ENCODE data around the gene ABCG5. TPM values are rescaled to one million over a fixed set of nuclear protein-coding genes. Genes with fewer than 3 reads are reported as not detected.

The ABCG5 gene
- total RNA-seq, 2 donors from 2014 or later = not detected

DNA sequence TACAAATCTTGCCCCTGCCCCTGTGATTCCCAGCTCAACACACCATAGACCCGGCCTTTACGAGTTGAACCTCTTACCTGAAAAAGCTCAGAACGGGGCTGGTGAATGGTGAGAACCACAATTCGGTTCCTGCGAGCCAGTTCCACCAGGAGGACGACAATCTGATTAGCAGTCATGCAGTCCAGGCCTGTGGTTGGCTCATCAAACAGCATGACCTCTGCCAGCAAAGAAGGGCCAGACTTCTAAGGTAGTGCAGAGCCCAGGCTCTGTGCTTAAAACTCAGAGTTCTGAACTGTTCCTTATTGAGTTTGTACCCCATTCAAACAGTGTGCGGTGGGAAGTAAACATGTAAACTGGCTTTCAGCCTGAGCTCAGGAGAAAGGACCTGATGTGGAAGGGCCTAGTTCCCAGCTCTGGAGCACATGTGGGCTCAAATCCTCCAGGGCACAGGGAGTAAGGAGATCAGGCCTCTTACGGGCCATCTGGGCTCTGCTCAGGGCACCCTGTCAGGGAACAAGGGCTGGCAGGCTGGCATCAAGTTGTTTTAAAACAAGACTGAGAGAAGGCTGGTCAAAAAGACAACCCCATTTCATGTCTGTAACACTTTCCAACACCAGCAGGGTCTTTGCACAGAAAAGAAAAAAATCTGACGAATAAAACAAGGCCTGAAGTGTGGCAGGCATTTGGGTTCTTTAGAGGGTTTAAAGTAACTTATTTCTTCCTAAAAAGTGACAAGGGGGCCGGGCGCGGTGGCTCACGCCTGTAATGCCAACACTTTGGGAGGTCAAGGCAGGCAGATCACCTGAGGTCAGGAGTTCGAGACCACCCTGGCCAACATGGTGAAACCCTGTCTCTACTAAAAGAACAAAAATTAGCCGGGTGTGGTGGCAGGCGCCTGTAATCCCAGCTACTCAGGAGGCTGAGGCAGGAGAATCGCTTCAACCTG, 12.1 kb downstream of the ABCG5 start:
- no peak overlapping the region for H3K4me3 Mint-ChIP-seq
- H3K27me3 Mint-ChIP-seq = peaks cover 45% of the 10 kb centered on the region
- no peaks in the 10 kb centered on the region for H3K36me3 Mint-ChIP-seq (ENCODE audit: low read depth)
- no peak for ATAC-seq (replicated peaks)
- no peak overlapping the region for H3K27ac Mint-ChIP-seq
- no peaks in the 10 kb centered on the region for H3K4me1 Mint-ChIP-seq
- H3K9me3 Mint-ChIP-seq = no peaks in the 10 kb centered on the region

DNA sequence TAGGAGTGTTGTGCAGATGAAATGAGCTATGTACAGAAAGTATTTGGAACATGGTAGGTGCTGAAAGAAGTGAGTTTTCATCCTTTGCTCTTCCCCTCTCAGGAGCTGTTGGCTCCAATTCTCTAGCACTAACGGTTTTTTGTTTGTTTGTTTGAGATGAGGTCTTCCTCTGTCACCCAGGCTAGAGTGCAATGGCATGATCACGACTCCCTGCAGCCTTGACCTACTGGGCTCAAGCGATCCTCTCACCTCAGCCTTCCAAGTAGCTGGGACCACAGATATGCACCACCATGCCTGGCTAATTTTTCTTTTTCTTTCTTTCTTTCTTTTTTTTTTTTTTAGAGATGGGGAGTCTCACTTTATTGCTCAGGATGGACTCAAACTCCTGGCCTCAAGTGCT, 12.8 kb downstream of the ABCG5 start:
- H3K4me3 Mint-ChIP-seq = no peak overlapping the region
- H3K36me3 Mint-ChIP-seq (ENCODE audit: low read depth) = no peaks in the 10 kb centered on the region
- no peaks in the 10 kb centered on the region for H3K4me1 Mint-ChIP-seq
- no peak for ATAC-seq (replicated peaks)
- no peak overlapping the region for H3K27ac Mint-ChIP-seq
- peaks cover 45% of the 10 kb centered on the region for H3K27me3 Mint-ChIP-seq
- H3K9me3 Mint-ChIP-seq = no peaks in the 10 kb centered on the region

DNA sequence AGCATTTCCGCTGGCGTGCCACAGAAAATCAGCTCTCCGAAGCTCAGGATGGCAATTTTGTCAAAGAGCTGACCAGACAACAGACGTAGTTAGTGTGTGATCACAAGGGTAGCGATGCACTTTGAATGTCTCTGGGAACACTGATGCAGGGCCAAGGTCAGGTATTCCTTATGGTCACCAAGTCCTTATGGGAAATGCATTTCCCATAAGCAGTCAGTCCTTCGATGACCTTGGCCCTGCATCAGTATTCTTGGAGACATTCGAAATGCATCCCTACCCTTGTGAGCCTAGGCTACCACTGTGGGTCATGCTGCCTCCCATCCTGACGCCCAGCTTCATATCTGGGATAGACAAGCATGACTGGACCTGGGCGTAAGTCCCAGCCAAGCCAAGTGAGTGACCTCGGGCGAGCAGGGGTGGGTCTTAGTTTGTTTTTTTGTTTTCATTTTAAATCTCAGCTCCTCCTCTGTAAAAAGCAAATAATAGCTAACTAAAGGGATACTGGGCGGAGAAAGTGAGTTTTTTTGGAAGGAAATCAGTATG, 13.6 kb downstream of the ABCG5 start:
- H3K36me3 Mint-ChIP-seq (ENCODE audit: low read depth) = no peaks in the 10 kb centered on the region
- peaks cover 44% of the 10 kb centered on the region for H3K27me3 Mint-ChIP-seq
- H3K4me1 Mint-ChIP-seq = no peaks in the 10 kb centered on the region
- H3K9me3 Mint-ChIP-seq = no peaks in the 10 kb centered on the region
- no peak overlapping the region for H3K27ac Mint-ChIP-seq
- ATAC-seq (replicated peaks) = no peak
- H3K4me3 Mint-ChIP-seq = no peak overlapping the region

- Mint-ChIP-seq H3K27me3 (peaks cover 39% of the 10 kb centered on the region), H3K36me3 (ENCODE audit: low read depth) (no peaks in the 10 kb centered on the region), H3K9me3 (no peaks in the 10 kb centered on the region), H3K4me1 (no peaks in the 10 kb centered on the region), H3K27ac (no peak overlapping the region), H3K4me3 (no peak overlapping the region)
- no peak for ATAC-seq (replicated peaks)
Measured at GRCh38 chr2:43824512-43824911, 14.1 kb downstream of the ABCG5 start.

GRCh38 chr2:43823751-43824150, 14.9 kb downstream of the ABCG5 start:
- ATAC-seq (replicated peaks) = no peak
- Mint-ChIP-seq H3K36me3 (ENCODE audit: low read depth) (no peaks in the 10 kb centered on the region), H3K27ac (no peak overlapping the region), H3K4me3 (no peak overlapping the region), H3K27me3 (peaks cover 36% of the 10 kb centered on the region), H3K9me3 (no peaks in the 10 kb centered on the region), H3K4me1 (no peaks in the 10 kb centered on the region)

DNA sequence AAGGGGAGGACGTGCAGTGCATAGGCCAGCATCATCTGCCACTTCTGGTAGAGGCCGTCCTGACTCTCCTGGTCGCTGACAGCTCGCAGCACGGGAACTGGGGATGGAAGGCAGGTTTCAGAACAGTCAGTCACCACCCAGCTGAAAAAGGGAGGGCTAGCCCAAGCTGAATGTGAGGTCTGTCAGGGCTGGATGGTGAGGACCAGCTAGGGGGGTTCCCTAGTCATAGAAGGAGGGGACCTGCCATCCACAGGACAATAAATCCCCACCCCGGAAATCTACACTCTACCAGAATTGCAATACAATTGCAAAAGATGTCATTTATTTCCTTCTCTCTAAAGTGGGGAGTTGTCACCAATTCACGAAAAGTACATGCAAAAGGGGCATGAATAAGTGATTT, 15.8 kb downstream of the ABCG5 start:
- ATAC-seq (replicated peaks) = no peak
- no peak overlapping the region for H3K27ac Mint-ChIP-seq
- H3K9me3 Mint-ChIP-seq = no peaks in the 10 kb centered on the region
- H3K36me3 Mint-ChIP-seq (ENCODE audit: low read depth) = no peaks in the 10 kb centered on the region
- H3K4me3 Mint-ChIP-seq = no peak overlapping the region
- H3K4me1 Mint-ChIP-seq = no peaks in the 10 kb centered on the region
- peaks cover 34% of the 10 kb centered on the region for H3K27me3 Mint-ChIP-seq

GRCh38 chr2:43819491-43820163, 19.0 kb downstream of the ABCG5 start:
- Mint-ChIP-seq H3K27me3 (peaks cover 28% of the 10 kb centered on the region), H3K4me3 (no peak overlapping the region), H3K36me3 (ENCODE audit: low read depth) (no peaks in the 10 kb centered on the region), H3K9me3 (no peaks in the 10 kb centered on the region), H3K4me1 (no peaks in the 10 kb centered on the region), H3K27ac (no peak overlapping the region)
- ATAC-seq (replicated peaks) = no peak

GRCh38 chr2:43818761-43819160, 19.9 kb downstream of the ABCG5 start:
- ATAC-seq (replicated peaks) = peak; percentile 50
- no peak overlapping the region for H3K4me3 Mint-ChIP-seq

DNA sequence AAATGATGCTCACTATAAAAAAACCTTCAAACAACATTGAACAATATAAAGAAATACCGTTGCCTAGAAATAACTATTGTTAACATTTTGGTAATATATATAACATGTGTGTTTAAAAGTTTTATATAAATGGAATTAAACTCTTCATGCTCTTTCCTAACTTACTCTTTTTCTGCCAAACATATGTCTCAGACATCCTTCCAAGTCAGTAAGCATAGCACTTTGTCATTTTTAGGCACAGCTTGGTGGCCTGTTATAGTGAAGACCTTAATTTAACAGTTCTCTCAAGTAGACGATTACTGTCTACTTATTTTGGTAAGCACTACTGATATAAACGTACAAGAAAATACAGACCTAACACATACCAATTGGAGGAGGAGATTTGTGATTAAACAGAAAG, 23.9 kb downstream of the ABCG5 start:
- Mint-ChIP-seq H3K9me3 (no peaks in the 10 kb centered on the region), H3K27ac (no peak overlapping the region), H3K4me3 (no peak overlapping the region), H3K36me3 (ENCODE audit: low read depth) (no peaks in the 10 kb centered on the region), H3K4me1 (no peaks in the 10 kb centered on the region), H3K27me3 (no peaks in the 10 kb centered on the region)
- ATAC-seq (replicated peaks) = no peak

More at GRCh38 chr2:43818761-43819160, 19.9 kb downstream of the ABCG5 start:
- Mint-ChIP-seq H3K27ac (no peak overlapping the region), H3K36me3 (ENCODE audit: low read depth) (no peaks in the 10 kb centered on the region), H3K27me3 (peaks cover 22% of the 10 kb centered on the region), H3K4me1 (no peaks in the 10 kb centered on the region), H3K9me3 (no peaks in the 10 kb centered on the region)

DNA sequence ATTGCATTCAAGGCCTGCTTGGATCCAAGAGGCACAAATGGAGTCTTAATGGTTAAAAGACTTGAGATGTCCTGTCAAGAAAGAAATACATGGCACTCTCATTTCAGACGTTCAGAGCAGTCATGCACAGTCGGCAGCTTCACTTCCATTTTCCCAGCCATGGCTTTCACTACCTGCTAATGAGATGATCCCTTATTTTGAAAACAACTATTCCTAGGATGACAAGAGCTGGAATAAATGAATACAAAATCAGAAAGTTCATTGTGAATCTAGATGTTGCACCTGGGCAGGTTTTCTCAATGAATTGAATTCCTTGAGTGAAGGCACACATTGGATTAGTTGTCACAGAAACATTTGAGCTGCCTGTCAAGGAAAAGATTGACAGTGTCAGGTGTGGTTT, 25.7 kb downstream of the ABCG5 start:
- Mint-ChIP-seq H3K27me3 (no peaks in the 10 kb centered on the region), H3K36me3 (ENCODE audit: low read depth) (no peaks in the 10 kb centered on the region), H3K9me3 (no peaks in the 10 kb centered on the region), H3K27ac (no peak overlapping the region), H3K4me3 (no peak overlapping the region), H3K4me1 (no peaks in the 10 kb centered on the region)
- no peak for ATAC-seq (replicated peaks)

DNA sequence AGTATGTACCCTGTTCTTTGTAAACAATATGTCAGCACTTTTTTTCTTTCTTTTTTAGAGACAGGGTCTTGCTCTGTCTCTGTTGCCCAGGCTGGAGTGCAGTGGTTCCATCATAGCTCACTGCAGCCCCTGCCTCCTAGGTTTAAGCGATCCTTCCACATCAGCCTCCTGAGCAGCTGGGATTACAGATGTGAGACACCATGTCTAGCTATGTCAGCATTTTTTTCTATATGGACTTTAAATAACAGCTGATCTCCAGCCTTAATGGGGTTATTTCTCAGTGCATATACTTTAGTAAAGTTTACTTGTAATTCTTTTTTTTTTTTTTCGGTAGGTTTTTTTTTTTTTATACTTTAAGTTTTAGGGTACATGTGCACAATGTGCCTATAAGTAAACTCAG, 26.6 kb downstream of the ABCG5 start:
- no peaks in the 10 kb centered on the region for H3K36me3 Mint-ChIP-seq (ENCODE audit: low read depth)
- no peak for ATAC-seq (replicated peaks)
- H3K27ac Mint-ChIP-seq = no peak overlapping the region
- no peaks in the 10 kb centered on the region for H3K27me3 Mint-ChIP-seq
- no peaks in the 10 kb centered on the region for H3K9me3 Mint-ChIP-seq
- no peak overlapping the region for H3K4me3 Mint-ChIP-seq
- no peaks in the 10 kb centered on the region for H3K4me1 Mint-ChIP-seq

GRCh38 chr2:43810888-43811287, 27.8 kb downstream of the ABCG5 start:
- Mint-ChIP-seq H3K36me3 (ENCODE audit: low read depth) (no peaks in the 10 kb centered on the region), H3K27ac (no peak overlapping the region), H3K9me3 (no peaks in the 10 kb centered on the region), H3K27me3 (no peaks in the 10 kb centered on the region), H3K4me1 (no peaks in the 10 kb centered on the region), H3K4me3 (no peak overlapping the region)
- ATAC-seq (replicated peaks) = no peak

DNA sequence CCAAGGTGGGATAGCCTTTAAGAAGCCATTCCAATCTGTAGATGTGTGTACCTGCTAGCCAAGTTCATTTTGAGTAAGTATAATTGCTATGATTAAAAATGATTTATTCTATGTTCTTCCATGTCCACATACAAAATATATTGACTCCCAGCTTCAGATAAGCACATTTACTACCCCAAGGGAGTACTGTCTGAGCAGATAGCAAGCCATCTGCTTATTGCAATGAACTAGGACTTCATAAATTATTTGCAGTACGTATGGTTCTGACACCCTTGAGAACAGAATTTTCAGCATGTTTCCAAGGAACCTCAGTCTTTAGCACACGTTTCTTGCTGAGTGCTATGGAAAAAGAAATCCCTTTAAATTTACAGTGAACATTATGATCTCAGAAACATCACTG, 28.2 kb downstream of the ABCG5 start:
- Mint-ChIP-seq H3K27me3 (no peaks in the 10 kb centered on the region), H3K36me3 (ENCODE audit: low read depth) (no peaks in the 10 kb centered on the region), H3K9me3 (no peaks in the 10 kb centered on the region)

DNA sequence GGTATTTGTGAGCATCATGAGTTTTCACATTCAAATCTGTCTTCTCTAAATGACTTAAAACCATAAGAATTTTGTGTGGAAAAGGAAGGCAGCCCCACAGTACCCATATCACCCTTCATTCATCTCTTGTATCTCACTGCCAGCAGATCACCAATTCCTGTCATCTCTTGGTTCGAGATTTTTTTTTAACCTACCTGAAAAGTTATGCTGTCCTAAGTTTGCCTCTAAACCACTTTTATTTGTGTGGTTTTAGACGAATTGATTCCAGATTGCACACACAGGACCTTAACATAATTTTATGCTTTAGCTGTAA, 32.0 kb downstream of the ABCG5 start:
- H3K4me1 Mint-ChIP-seq = no peaks in the 10 kb centered on the region
- H3K9me3 Mint-ChIP-seq = no peaks in the 10 kb centered on the region
- H3K27me3 Mint-ChIP-seq = no peaks in the 10 kb centered on the region
- ATAC-seq (replicated peaks) = no peak
- H3K27ac Mint-ChIP-seq = no peak overlapping the region
- no peak overlapping the region for H3K4me3 Mint-ChIP-seq
- no peaks in the 10 kb centered on the region for H3K36me3 Mint-ChIP-seq (ENCODE audit: low read depth)

More for the DNA sequence above, 28.2 kb downstream of the ABCG5 start:
- no peaks in the 10 kb centered on the region for H3K4me1 Mint-ChIP-seq
- ATAC-seq (replicated peaks) = no peak
- H3K4me3 Mint-ChIP-seq = no peak overlapping the region
- H3K27ac Mint-ChIP-seq = no peak overlapping the region

DNA sequence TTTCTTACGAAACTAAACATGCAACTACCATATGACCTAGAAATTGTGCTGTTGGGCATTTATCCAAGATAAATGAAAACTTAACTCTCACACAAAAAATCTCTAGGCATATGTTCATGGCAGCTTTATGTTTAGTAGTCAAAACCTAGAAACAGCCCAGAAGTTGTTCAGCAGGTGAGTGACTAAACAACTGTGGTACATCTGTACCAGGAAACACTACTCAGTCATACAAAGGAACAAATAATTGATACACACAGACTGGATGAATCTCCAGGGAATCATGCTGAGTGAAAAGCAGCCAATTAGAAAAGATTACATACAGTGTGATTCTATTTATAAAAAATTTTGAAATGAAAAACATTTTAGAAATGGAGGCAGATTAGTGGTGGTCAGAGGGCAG, 35.5 kb downstream of the ABCG5 start:
- H3K4me1 Mint-ChIP-seq = no peaks in the 10 kb centered on the region
- H3K9me3 Mint-ChIP-seq = no peaks in the 10 kb centered on the region
- no peak overlapping the region for H3K27ac Mint-ChIP-seq
- H3K4me3 Mint-ChIP-seq = no peak overlapping the region
- no peaks in the 10 kb centered on the region for H3K27me3 Mint-ChIP-seq
- H3K36me3 Mint-ChIP-seq (ENCODE audit: low read depth) = no peaks in the 10 kb centered on the region
- ATAC-seq (replicated peaks) = no peak
